HG03139 (cell line): ENCODE results near the gene CYP2C19.
"Not testable (repeated sequence)": the region's sequence is repeated elsewhere in the genome, so short reads cannot be mapped to it uniquely, and the experiment has no call there.

Source experiments
- ATAC-seq: cut with Tn5 transposase; IDR thresholded peaks from one replicate; pipeline ENCODE4 v1.9.1; 2021; ENCODE audit not compliant: unreplicated experiment

Gene CYP2C19

DNA sequence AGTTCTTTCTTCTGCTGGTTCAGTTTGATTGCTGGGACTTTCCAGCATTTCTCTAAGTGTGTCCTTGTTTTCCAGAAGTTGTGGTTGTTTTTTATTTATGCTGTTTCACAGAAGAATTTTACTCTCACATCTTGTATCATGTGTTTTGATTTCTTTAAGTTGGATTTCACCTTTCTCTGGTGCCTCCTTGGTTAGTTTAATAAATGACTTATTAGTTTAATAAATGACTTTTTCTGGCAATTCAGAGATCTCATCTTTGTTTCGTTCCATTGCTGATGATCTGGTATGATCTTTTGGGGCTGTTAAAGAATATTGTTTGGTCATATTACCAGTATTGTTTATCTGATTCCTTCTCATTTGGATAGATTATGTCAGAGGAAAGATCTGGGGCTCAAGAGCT, 116.2 kb downstream of the CYP2C19 start:
- ATAC-seq = no peak

DNA sequence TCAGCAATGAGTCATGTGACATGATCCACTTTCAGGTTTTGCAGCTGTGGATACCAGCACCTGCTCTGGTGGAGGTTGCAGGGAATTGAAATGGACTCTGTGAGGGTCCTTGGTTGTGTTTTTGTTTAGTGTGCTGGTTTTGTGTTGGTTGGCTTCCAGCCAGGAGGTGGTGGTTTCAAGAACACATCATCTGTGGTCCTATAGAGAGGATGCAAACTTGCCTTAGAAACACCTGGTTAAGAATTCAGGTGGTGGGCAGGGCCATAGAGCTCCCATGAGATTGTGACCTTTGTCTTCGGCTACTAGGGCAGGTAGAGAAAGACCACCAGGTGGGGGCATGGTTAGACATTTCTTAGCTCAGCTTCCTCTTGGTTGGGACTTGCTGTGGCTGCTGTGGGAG, 116.7 kb downstream of the CYP2C19 start:
- ATAC-seq = no peak

DNA sequence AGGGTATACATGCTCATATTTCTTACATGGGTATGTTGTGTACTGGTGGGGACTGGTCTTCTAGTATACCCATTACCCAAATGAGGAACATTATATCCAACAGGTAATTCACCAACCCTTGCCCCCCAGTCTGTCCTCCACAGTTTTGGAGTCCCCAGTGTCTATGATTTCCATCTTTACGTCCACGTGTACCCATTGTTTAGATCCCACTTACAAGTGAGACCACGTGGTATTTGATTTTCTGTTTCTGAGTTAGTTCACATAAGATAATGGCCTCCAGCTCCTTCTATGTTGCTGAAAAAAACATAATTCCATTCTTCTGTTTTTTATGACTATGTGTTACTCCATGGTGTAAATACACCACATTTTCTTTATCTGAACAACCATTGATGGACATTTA, 126.6 kb downstream of the CYP2C19 start:
- no peak for ATAC-seq

DNA sequence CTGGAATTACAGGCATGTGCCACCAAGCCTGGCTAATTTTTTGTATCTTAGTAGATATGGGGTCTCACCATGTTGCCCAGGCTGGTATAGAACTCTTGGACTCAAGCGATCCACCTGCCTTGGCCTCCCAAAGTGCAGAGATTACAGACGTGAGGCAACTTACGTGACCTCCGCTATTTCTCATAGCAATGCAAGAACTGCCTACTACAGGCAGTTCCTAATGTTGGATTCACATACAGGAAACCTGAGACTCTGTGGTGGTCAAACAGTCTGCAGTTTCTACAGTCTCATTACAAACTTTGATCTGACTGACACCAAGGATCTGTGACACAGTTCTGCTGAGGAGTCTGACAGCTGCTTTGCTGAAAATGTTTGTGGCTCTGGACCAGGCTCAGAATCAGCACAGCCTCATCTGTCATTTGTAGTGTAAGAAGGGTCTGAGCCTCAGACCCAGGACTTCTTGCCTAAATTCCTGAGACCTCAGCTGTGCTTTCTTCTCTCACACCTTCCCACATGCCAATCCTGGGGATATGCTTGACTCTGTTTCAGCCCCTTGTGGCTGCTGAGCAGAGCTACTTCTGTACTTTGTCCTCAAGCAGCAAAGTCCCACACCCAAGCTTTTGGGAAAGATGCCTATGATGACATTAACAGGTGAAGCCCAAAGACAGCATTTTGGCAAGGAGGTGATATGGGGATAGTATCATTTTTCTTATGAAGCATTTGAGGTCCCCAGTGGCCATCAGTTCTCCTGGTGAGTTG, 128.0 kb downstream of the CYP2C19 start:
- ATAC-seq = no peak

GRCh38 chr10:94898414-94898813, 135.9 kb downstream of the CYP2C19 start:
- not testable (repeated sequence) for ATAC-seq

- no peak for ATAC-seq
Observed at GRCh38 chr10:94902080-94902479, 139.6 kb downstream of the CYP2C19 start.

DNA sequence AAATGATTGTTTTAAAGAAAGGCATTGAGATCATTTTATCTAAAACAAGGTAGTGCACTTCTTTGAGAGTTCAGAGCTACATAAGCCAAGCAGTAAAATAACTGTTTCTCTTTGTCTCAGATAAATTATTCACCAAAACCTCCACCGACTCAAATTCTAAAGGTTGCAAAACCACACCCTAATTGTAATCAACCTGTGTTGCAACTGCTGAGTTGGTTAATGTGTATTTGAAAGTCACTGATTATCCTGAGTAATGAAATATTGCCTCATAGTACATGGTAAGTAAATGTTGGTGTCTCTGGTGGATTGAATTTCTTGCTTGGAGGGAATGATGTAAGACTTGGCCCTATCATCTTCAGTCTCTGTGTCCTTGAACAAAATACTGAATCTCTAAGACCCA, 140.1 kb downstream of the CYP2C19 start:
- no peak for ATAC-seq
